Measurements from ENCODE around the gene TMEM130.

TMEM130 gene

DNA sequence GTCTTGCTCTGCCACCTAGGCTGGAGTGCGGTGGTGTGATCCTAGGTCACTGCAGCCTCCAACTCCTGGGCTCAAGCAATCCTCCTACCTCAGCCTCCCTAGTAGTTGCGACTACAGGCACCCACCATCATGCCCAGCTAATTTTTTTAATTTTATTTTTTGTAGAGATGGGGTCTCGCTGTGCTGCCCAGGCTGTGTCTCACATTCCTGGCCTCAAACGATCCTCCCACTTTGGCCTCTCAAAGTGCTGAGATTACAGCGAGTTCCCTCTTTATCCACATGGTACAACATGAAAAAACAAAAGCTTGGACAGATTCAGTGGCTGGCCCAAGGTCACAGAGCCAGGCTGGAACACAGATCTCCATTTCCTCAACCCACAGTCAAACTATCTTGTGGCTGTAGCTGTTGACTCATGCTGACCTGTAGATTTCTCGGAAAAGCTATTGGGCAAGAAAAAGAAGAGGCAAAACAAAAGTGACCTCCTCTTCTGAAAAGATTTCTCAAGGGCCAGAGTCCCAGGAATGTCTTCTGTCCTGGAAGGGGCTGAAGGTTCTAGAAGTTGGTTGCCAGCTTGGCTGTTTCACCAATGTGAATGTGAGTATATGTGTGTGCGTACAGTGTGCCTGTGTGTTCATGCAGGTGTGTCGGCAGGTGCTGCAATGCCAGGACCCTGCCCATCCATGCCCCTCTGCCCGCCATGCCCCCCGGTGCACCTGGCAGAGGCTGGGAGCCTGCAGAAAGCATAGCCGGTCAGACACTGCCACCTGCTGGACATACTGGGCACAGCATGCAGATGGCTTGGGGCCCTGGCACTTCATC lies 28.4 kb downstream of the TMEM130 start:
- no peak for DNase-seq (ENCODE audit: low read depth, low spot score)

GRCh38 chr7:98840722-98841121 lies 29.1 kb downstream of the TMEM130 start:
- DNase-seq (ENCODE audit: low read depth, low spot score): no peak

DNA sequence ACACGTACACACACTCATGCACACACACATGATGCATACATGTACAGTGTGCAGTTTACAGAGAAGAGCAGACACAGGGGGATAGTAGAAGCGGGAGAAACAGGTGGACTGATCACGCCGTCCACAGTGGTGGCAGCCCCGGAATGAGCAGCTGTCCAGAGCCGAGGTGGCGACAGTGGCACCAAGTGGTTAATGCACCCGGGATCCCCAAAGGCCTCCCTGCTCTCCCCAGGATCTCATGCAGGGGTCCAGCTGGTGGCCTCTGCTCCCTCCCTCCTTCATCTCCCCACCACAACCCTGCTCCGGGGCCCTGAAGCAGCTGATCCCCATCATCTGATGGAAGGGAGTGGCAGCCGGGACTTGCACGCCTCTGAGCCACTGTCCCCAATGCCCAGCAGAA lies 29.7 kb downstream of the TMEM130 start:
- DNase-seq (ENCODE audit: low read depth, low spot score): no peak

DNA sequence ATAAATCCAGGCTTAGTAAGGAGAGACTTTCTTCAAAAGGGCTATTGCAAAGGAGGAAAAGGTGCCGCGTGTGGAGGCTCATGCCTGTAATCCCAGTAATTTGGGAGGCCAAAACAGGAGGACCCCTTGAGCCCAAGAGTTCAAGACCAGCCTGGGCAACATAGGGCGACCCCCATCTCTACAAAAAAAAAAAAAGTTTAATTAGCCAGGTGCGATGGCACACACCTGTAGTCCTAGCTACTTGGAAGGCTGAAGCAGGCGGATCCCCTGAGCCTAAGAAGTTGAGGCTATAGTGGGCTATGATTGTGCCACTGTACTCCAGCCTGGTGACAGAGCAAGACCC lies 32.2 kb downstream of the TMEM130 start:
- DNase-seq (ENCODE audit: low read depth, low spot score): no peak

GRCh38 chr7:98836811-98837629 lies 32.8 kb downstream of the TMEM130 start:
- no peak for DNase-seq (ENCODE audit: low read depth, low spot score)

GRCh38 chr7:98834949-98835348 lies 34.9 kb downstream of the TMEM130 start:
- no peak for DNase-seq (ENCODE audit: low read depth, low spot score)

DNA sequence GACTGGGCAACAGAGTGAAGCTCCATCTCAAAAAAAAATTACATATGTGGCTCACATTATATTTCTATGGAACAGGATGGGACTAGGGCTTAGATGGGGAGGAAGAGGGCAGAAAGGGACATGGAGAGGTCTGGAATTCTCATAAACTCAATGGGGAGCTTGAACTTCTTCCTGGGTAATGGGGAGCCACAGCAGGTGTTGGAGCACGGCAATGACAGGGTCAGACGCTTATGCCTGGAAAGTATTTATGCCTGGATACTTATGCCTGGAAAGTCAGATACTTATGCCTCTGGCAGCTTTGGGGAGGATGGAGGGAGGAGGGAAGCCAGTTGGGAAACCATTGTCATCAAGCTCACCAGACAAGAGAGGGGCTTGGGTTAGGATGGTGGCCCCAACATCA lies 36.8 kb downstream of the TMEM130 start:
- DNase-seq (ENCODE audit: low read depth, low spot score): no peak

- no peak for DNase-seq (ENCODE audit: low read depth, low spot score)
Measured at GRCh38 chr7:98831641-98832221, 38.1 kb downstream of the TMEM130 start.

- DNase-seq (ENCODE audit: low read depth, low spot score): no peak
Measured at GRCh38 chr7:98830972-98831548, 38.8 kb downstream of the TMEM130 start.

GRCh38 chr7:98828368-98828767 lies 41.4 kb downstream of the TMEM130 start:
- DNase-seq (ENCODE audit: low read depth, low spot score): no peak

DNA sequence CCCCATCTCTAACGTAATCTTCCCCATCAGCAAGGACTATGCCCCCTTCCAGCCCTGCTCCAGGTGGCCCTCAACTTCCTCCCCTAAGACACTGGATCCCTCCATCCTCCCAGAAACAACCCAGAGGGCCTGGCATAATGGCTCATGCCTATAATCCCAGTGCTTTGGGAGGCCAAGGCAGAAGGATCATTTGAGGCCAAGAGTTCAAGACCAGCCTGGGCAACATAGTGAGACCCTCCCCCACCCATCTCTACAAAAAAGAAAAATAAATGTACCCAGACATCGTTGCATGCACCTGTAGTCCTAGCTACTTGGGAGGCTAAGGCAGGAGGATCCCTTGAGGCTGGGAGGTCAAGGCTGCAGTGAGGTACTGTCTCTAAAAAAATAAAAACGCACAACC lies 42.6 kb downstream of the TMEM130 start:
- no peak for DNase-seq (ENCODE audit: low read depth, low spot score)

DNA sequence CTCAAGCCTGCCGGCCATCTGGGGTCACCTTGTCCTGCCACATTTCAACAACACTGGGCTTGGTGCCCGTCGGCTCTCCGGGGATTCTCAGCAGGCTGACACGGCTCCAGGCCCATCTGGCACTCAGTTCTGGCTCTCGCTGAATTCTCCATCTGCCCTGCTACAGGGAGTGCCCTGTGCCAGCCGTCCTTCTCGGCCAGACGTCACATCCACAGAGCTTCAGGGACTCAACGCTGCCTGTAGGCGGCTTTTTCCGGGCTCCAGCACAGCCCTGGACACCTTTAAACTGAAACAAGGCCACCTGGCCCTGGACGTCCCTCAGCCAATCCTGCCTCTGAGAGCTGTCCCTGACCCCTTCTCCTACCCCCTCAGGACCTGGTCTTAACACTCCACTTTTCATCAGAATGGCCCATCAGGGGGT lies 43.0 kb downstream of the TMEM130 start:
- DNase-seq (ENCODE audit: low read depth, low spot score): no peak

- DNase-seq (ENCODE audit: low read depth, low spot score): no peak
Measured at GRCh38 chr7:98826387-98826786, 43.4 kb downstream of the TMEM130 start.

DNA sequence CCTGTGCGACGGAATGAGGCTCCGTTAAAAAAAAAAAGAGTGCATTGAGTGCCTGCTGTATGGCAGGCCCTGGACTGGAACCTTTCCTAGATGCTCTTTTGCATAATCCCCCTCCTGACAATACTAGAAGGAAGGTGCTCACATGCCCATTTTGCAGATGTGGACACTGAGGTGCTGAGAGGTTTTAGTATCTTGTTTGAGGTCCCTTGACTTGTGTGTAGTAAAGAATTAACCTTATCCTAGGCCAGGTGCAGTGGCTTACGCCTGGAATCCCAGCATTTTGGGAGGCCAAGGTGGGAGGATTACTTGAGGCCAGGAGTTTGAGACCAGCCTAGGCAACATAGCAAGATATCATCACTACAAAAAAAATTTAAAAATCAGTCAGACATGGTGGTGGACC lies 46.6 kb downstream of the TMEM130 start:
- DNase-seq (ENCODE audit: low read depth, low spot score): no peak

GRCh38 chr7:98821348-98821747 lies 48.5 kb downstream of the TMEM130 start:
- DNase-seq (ENCODE audit: low read depth, low spot score): no peak

DNA sequence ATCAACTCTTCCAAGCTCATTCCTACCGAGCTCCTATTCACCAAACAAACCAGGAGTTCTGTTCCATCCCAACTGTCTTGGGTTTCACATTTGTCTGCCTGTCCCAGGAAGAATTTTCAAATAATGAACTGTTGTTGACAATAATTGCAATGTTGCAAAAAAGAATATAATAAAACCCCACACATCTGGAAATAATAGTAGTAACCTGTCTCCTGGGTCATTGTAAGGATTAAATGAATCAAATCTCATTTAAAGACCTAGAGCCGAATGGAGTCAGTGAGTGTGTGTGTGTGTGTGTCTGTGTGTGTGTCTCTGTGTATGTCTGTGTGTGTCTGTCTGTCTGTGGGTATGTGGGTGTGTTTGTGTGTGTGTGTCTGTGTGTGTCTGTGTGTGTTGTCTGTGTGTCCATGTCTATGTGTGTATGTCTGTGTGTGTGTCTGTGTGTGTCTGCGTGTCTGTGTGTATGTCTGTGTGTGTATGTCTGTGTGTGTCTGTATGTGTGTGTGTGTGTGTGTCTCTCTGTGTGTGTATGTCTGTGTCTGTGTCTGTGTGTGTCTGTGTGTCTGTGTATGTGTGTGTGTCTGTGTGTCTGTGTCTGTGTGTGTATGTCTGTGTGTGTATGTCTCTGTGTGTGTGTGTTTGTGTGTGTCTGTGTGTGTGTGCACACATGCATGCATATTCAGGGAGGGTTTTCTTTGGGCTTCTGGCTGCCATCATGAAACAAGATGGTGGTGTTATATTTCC lies 52.7 kb downstream of the TMEM130 start:
- no peak for DNase-seq (ENCODE audit: low read depth, low spot score)

GRCh38 chr7:98816241-98816640 lies 53.6 kb downstream of the TMEM130 start:
- DNase-seq (ENCODE audit: low read depth, low spot score): no peak

GRCh38 chr7:98815313-98815712 lies 54.5 kb downstream of the TMEM130 start:
- no peak for DNase-seq (ENCODE audit: low read depth, low spot score)

DNA sequence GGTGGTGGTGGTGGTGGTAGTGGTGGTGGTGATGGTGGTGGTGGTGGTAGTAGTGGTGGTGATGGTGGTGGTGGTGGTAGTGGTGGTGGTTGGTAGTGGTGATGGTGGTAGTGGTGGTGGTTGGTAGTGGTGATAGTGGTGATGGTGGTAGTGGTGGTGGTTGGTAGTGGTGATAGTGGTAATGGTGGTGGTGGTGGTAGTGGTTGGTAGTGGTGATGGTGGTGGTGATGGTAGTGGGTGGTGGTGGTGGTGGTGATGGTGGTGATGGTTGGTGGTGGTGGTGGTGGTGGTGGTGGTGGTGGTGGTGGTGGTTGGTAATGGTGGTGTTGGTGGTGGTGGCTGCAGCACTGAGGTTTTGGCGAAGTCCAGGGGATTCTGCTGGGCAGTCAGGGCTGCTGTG lies 58.5 kb downstream of the TMEM130 start:
- DNase-seq (ENCODE audit: low read depth, low spot score): no peak

DNA sequence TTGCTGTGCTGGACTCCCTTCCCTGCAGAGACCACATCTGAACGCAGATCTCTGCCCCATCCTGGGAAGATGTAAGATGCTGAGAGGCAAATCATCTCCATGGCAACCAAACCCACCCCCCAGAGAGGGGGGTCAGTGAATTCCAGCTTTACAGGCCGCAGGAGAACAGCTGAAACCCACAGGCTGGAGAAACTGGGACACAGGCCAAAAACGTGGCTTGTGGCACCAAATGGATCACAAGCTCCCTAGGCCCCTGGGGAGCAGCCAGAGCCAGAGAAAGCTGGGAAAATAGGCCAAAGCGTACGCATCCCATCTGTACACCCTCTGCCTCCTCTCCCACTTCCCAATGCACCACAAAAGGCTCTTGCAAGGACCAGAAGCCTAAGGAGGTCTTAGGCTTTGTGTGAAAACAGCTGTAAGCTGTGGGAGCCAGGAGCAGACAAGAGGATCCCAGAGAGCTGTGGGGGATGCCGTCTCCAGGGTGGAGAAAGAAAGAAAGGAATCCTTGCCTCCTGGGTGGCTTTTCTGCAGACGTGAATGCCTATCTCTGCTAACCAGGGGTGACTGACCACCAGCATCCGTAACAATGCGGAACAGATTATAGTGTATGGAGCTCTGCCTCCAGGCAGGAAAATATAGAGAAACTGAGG lies 59.5 kb downstream of the TMEM130 start:
- no peak for DNase-seq (ENCODE audit: low read depth, low spot score)

All from smooth muscle cell of the brain vasculature (primary cell).